ENCODE results near the gene SLC31A2.

- TF ChIP-seq POLR2AphosphoS5 (IDR thresholded peaks at IDR 0.05; ENCODE audit: low read depth, low read length) (no peak), SIN3A (IDR thresholded peaks at IDR 0.05; ENCODE audit: borderline replicate concordance, insufficient read depth, low read length) (no peak), REST (IDR thresholded peaks at IDR 0.05; ENCODE audit: insufficient read depth in 1 of 2, low read depth in 2 of 2, low read length in 2 of 2) (no peak), TAF1 (IDR thresholded peaks at IDR 0.05; ENCODE audit: borderline replicate concordance, insufficient read depth, low read length) (no peak), FOXP2 (optimal IDR thresholded peaks at IDR 0.05; ENCODE audit: borderline replicate concordance, extremely low read depth, extremely low read length, insufficient read depth) (no peak)
Observed at GRCh38 chr9:113185271-113185670, 34.5 kb downstream of the SLC31A2 start.

Data from PFSK-1 (cell line).